Stimulated activated CD8-positive, alpha-beta memory T cell treated with anti-CD3 and anti-CD28 coated beads, Interleukin-12 subunit alpha, Interleukin-12 subunit beta, amount 100 ng/mL, for 24 hours (primary cell): ENCODE results near the gene SLC7A6OS.
"Not testable (repeated sequence)": the region's sequence is repeated elsewhere in the genome, so short reads cannot be mapped to it uniquely, and the experiment has no call there.

Source experiments
- DNase-seq: peaks from one replicate; pipeline ENCODE4 v3.0.0-alpha.2; 2020; ENCODE audit errors: extremely low read depth

Gene SLC7A6OS

GRCh38 chr16:68298907-68299561, 11.7 kb downstream of the SLC7A6OS start:
- DNase-seq = no peak

DNA sequence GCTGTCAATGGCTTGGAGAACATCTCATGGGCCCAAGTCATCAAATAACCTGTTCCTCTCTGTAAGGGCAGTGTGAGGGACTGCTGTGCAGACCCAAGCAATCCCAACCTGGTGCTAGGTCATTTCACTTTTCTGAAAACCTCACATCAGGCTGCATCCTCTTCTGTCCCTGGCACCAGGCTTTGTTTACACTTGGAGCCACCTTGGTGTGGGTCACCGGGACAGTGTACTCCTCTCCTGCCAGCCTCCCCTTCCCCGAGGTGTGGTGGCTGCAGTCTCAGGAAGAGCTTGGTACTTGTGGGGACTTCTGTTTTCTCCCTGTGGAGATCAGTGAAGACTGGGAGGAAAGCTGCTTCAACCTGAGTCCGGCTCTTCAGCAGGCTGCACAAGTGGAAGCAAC, 12.4 kb downstream of the SLC7A6OS start:
- DNase-seq = no peak

DNA sequence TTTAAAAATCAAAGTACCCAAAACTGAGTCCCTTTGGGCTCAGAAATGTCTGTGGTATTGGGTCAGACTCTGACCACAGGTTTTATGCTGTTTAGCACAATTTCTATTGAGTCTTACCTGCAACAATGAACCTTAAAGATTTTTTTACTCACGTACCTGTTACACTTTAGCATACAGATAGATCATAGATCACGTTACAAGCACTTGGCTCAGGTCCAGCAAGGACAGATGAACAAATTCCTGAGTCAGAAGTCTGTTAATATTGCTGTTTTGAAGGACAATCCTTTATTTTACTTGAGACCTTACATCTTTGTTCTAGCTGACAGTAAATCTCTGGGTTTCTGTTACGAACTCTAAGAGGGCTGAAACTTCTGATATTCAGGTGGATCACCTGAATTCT, 12.8 kb downstream of the SLC7A6OS start:
- no peak for DNase-seq

DNA sequence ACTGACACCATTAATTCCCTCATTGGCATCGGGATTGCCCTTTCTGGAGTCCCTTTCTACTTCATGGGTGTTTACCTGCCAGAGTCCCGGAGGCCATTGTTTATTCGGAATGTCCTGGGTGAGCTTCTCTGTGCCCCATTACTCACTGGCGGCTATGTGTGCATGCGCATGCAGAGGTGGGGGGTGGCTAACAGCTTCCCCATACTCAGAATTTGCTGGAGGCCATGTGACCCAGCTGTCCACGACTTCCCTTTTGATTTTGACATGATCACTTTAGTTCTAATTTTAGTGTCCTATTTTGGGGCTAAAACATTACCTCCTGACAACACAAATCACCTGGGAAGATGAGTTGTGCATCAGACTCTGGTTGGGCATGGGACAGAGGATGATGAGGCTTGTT, 14.1 kb downstream of the SLC7A6OS start:
- DNase-seq = no peak

DNA sequence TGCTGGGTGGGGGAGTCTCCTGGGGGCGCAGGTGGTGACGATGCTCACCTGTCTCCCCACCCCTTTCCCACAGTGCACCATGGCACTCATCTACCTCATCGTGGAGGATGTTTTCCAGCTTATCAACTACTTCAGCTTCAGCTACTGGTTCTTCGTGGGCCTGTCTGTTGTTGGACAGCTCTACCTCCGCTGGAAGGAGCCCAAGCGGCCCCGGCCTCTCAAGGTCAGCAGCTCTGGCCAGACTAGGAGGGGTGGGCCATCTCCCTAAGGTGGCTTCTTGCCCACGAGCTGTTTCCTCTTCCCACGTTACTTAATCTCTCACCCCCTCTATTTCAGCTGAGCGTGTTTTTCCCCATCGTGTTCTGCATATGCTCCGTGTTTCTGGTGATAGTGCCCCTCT, 14.5 kb downstream of the SLC7A6OS start:
- no peak for DNase-seq

DNA sequence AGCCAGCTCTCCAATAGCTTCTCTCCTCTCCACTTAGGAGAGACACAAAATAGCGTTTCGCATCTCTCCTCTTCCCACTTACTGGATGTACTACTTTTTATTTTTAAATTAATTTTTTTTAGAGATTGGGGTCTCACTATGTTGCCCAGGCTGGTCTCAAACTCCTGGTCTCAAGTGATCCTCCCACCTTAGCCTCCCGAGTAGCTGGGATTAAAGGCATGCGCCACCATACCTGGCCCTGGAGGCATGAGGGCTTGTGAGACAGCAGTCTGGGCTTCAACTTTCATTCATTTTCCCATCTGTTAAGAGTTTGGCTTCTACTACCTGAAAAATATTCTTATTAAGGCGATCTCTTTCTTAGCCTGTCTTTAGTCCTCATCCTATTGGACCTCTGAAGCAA, 18.3 kb downstream of the SLC7A6OS start:
- DNase-seq = no peak

- no peak for DNase-seq
Measured at GRCh38 chr16:68291227-68291626, 19.5 kb downstream of the SLC7A6OS start.

DNA sequence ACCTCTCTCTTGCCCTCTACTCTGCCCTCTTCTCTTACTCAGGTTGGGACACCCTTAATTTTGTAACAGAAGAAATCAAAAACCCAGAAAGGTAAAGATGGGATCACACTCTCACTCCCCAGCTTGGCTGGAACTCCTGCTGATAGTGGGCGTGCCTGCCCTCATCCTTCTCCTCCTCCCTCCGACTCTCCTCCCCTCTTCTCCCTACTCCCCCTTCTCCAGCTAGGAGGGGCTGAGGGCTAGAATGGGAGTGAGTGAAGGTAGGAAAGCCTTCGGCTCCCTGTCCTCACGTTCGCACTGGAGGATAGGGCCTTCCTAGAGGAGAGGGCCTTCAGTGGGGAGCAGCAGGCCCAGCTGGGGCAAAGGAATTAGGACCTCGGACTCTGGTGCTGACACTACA, 20.3 kb downstream of the SLC7A6OS start:
- no peak for DNase-seq

GRCh38 chr16:68289621-68290329, 21.0 kb downstream of the SLC7A6OS start:
- DNase-seq = peak; percentile 38

DNA sequence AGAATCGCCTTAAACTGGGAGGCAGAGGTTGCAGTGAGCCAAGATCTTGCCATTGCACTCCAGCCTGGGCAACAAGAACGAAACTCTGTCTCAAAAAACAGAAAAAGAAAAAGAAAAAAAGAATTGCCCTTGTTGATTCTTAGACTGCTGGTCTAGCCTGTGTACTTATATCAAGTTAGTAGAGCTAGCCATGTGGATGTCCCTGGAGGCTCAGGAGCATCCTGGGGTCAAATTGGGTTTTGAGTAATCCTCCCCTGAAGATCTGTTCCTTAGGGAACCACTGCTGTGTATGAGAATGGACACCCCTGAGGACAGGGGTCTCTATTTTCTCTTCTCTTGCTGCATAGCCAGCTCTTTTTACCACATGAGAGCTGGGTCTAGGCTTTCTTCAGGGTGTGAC, 21.5 kb downstream of the SLC7A6OS start:
- DNase-seq = no peak

DNA sequence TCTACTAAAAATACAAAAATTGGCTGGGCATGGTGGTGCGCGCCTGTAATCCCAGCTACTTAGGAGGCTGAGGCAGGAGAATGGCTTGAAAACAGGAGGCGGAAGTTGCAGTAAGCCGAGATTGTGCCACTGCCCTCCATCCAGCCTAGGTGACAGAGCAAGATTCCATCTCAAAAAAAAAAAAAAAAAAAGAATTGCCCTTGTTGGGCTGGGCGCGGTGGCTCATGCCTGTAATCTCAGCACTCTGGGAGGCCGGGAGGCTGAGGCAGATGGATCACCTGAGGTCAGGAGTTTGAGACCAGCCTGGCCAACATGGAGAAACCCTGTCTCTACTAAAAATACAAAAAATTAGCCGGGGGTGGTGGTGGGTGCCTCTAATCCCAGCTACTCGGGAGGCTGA, 21.9 kb downstream of the SLC7A6OS start:
- not testable (repeated sequence) for DNase-seq

DNA sequence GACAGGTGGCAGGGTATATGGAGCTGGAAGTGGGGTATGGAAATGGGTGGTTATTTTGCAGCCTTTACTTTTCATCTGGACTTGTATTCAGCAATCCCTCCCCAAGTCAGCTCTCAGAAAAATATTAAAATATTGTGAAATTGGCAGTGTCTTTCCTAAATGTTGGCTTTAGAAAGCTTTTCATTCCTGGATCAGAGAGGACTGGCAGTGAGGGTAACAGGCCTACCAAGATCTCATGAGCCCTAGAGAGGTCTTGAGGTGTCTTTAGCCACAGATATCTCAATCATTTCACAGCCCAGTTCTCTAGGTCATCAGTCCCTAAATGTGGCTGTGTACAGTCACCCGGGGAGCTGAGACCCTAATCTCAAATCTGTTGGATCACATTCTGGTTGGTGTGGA, 22.5 kb downstream of the SLC7A6OS start:
- DNase-seq = no peak

DNA sequence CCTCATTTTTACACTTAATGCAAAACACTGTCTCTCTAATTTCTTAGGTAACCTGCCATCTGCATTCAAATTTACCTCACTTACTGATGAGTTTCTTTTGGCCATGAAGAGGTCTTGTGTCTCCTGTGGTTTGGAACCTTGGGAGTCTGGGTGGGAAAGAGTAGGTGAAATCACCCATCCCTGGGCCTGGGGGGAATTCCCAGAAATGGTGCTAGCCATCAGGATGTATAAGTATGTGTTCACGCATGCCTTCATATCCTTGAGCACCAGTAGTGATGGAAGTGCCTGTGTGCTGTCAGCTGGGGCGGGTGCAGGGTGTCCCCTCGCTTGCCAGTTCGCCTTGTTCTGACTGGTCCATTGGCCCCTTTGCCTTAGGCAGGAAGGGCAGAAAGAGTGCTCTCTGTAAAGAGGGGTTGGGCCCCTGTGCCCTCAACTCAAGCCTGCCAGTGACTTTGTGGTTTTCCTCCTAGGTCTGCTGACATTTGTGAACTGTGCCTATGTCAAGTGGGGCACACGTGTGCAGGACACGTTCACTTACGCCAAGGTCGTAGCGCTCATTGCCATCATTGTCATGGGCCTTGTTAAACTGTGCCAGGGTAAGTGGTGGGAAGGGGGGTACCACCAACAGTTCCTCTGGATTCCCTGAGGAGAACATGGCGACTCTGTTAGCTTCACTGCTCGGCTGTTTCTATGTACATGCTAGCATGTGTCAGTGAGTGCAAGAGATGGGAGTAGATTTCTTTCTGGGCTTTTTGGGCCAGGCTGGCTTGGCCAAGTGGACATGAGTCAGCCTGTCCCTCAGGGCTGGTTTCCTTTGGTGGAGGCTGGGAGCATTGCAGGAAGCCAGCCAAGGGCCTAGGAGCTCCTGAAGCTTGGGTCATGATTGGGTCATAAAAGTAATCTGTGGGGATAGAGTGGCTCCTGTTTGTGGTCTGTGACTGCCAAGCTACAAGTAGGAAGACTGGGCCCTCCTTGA, 23.2 kb downstream of the SLC7A6OS start:
- no peak for DNase-seq

GRCh38 chr16:68286153-68287074, 24.3 kb downstream of the SLC7A6OS start:
- DNase-seq = no peak

GRCh38 chr16:68285683-68286082, 25.1 kb downstream of the SLC7A6OS start:
- DNase-seq = no peak

DNA sequence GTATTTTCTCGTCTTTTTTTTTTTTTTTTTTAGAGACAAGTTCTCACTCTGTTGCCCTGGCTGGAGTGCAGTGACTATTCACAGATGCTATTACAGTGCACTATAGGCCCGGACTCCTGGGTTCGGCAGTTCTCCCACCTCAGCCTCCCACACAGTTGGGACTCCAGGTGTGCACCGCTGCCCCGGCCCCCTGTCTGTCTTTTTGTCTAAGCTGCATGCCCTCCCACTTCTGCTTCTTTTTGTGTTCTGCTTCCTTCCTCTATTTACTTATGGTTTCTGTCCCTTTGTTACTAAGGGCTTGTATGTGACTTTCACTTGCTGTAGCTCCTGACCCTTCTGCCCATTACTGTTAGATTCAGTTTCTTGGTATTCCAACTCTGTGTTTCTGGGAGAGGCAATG, 25.9 kb downstream of the SLC7A6OS start:
- DNase-seq = no peak

DNA sequence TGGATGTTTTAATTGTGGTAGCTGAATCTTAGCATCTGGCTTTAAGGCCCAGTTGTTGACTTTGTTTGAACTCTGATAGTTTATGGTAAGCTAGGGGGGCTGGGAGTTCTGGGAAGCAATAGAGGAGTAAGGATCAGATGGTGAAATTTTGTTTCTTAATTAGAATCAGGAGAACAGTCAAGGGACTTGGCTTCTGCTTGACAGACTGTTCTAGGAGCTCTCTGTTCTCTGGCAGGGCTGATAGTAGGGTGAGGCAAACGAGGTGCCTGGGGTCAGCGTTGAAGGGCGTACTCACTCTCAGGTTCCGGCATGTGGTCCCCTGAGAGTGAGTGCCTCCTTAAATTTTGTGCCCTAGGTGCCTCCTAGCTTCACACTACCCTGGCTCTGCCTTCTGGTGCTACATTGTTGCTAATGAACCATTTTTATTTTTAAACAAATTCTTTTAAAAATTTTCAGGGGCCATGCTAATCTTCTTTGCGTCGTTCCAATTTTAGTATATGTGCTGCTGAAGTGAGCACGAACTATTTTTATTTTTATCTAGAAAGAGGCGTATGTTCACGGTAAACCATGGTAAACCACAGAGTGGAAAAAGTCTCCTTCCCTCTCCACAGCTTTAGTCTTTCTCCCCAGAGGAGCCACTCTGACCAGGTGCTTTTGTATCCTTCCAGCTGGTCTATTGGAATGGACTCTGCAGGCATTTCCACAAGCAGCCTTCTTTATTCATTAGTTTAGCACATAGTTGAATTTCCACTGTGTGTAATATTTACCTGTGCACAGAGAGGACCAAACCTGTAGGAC, 26.7 kb downstream of the SLC7A6OS start:
- no peak for DNase-seq

GRCh38 chr16:68283346-68283745, 27.4 kb downstream of the SLC7A6OS start:
- DNase-seq = no peak

- no peak for DNase-seq
Measured at GRCh38 chr16:68282064-68282452, 28.7 kb downstream of the SLC7A6OS start.

GRCh38 chr16:68281368-68282063, 29.2 kb downstream of the SLC7A6OS start:
- DNase-seq = no peak
